ENCODE results near the gene PCNX3. TPM values are rescaled to one million over a fixed set of nuclear protein-coding genes. Genes with fewer than 3 reads are reported as not detected.

Gene PCNX3
- total RNA-seq, 1 donor from 2014 or later = 61.9 TPM

DNA sequence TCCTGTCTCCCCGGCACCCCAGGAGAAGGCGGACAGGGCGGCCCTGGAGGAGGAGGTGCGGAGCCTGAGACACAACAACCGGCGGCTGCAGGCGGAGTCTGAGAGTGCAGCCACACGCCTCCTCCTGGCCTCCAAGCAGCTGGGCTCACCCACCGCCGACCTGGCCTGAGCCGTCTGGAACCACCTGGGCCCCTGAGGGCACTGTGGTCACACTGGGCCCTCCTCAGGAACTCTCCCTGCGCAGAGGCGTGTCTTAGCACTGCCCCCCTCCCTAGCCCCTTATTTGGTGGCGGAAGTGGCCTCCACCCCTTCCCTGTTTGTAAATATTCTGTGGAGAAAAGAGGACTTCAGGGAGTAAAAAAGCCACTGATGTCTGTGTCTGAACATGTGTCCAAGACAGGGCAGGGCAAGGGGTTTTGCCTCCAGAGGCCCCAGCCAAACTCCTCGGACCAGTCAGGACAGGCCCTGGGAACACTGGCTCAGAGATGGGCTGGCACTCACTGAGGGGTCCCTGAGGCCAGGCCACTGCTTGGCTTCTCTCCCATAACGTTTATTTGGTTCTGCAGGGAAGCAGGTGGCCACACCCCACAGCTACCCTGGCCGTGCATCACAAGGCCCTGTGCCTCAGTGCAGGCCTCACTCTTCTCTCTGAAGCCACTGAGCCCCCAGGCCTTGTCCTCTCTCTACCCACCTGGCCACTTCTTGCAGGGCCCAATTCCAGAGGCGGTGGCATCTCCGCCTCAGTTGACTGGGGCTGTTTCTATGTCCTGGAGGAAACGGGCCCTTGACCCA lies 35.2 kb downstream of the PCNX3 start:
- H3K4me3 ChIP-seq (ENCODE audit: low read depth, low read length) = no peak overlapping the region
- TF ChIP-seq, protein P1, sequence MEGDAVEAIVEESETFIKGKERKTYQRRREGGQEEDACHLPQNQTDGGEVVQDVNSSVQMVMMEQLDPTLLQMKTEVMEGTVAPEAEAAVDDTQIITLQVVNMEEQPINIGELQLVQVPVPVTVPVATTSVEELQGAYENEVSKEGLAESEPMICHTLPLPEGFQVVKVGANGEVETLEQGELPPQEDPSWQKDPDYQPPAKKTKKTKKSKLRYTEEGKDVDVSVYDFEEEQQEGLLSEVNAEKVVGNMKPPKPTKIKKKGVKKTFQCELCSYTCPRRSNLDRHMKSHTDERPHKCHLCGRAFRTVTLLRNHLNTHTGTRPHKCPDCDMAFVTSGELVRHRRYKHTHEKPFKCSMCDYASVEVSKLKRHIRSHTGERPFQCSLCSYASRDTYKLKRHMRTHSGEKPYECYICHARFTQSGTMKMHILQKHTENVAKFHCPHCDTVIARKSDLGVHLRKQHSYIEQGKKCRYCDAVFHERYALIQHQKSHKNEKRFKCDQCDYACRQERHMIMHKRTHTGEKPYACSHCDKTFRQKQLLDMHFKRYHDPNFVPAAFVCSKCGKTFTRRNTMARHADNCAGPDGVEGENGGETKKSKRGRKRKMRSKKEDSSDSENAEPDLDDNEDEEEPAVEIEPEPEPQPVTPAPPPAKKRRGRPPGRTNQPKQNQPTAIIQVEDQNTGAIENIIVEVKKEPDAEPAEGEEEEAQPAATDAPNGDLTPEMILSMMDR (IDR thresholded peaks at IDR 0.05; ENCODE audit: insufficient read depth, low read length, poor library complexity, severe bottlenecking) = no peak
- no peak for DNase-seq (ENCODE audit: low read depth)

GRCh38 chr11:65651339-65651588 lies 35.7 kb downstream of the PCNX3 start:
- DNase-seq (ENCODE audit: low read depth) = no peak
- TF ChIP-seq, protein P1 (IDR thresholded peaks at IDR 0.05; ENCODE audit: insufficient read depth, low read length, poor library complexity, severe bottlenecking) = no peak
- Histone ChIP-seq H3K36me3 (ENCODE audit: control insufficient read depth, insufficient read depth, low read length) (peaks cover 4% of the 10 kb centered on the region), H3K27me3 (ENCODE audit: control insufficient read depth, insufficient read depth, low read length) (no peaks in the 10 kb centered on the region), H3K4me3 (ENCODE audit: low read depth, low read length) (no peak overlapping the region)

More for the DNA sequence above, 35.2 kb downstream of the PCNX3 start:
- H3K36me3 ChIP-seq (ENCODE audit: control insufficient read depth, insufficient read depth, low read length) = peaks cover 1% of the 10 kb centered on the region
- H3K27me3 ChIP-seq (ENCODE audit: control insufficient read depth, insufficient read depth, low read length) = no peaks in the 10 kb centered on the region

GRCh38 chr11:65651589-65652510 lies 36.3 kb downstream of the PCNX3 start:
- DNase-seq (ENCODE audit: low read depth) = no peak
- Histone ChIP-seq H3K27me3 (ENCODE audit: control insufficient read depth, insufficient read depth, low read length) (no peaks in the 10 kb centered on the region), H3K36me3 (ENCODE audit: control insufficient read depth, insufficient read depth, low read length) (peaks cover 4% of the 10 kb centered on the region), H3K4me3 (ENCODE audit: low read depth, low read length) (peak overlapping the region; percentile 48)
- TF ChIP-seq, protein P1 (IDR thresholded peaks at IDR 0.05; ENCODE audit: insufficient read depth, low read length, poor library complexity, severe bottlenecking) = no peak

DNA sequence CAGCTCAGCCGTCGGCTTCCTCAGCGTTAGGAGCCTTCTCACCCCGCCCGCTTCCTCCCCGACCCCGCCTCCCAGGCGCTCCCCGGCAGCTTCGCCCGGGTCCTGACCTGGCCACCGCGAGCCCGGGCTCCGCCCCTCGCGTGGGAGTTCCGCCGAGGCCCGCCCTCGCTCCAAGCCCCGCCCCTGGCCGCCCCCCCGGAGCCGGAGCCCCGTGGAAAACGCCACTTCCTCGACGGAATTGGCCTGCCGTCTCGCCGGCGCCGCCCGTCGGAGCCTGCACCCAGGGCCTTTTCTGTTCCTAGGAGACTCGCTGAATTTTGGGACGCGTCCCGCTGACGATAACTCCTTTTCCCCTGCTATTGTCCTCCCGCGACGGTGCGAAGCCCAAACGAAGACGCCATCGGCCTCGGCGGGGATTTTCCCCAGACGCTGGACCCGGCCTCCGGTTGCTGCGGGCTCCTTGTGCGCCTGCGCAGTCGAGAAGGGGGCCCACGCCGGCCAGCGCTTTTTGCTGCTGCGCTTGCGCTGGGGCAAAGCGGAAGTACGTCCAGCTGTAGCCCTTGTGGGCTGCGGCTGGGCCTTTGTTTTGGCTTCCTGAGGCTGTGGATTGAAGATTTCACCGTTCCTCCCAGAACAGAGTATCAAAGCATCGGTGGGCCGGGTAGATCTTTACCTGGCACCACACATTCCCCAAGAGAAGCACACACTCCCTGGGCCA lies 37.1 kb downstream of the PCNX3 start:
- peak overlapping the region; percentile 48 for H3K4me3 ChIP-seq (ENCODE audit: low read depth, low read length)
- peaks cover 6% of the 10 kb centered on the region for H3K36me3 ChIP-seq (ENCODE audit: control insufficient read depth, insufficient read depth, low read length)
- TF ChIP-seq, protein P1 (IDR thresholded peaks at IDR 0.05; ENCODE audit: insufficient read depth, low read length, poor library complexity, severe bottlenecking) = no peak
- peak; percentile 64 for DNase-seq (ENCODE audit: low read depth)
- no peaks in the 10 kb centered on the region for H3K27me3 ChIP-seq (ENCODE audit: control insufficient read depth, insufficient read depth, low read length)

DNA sequence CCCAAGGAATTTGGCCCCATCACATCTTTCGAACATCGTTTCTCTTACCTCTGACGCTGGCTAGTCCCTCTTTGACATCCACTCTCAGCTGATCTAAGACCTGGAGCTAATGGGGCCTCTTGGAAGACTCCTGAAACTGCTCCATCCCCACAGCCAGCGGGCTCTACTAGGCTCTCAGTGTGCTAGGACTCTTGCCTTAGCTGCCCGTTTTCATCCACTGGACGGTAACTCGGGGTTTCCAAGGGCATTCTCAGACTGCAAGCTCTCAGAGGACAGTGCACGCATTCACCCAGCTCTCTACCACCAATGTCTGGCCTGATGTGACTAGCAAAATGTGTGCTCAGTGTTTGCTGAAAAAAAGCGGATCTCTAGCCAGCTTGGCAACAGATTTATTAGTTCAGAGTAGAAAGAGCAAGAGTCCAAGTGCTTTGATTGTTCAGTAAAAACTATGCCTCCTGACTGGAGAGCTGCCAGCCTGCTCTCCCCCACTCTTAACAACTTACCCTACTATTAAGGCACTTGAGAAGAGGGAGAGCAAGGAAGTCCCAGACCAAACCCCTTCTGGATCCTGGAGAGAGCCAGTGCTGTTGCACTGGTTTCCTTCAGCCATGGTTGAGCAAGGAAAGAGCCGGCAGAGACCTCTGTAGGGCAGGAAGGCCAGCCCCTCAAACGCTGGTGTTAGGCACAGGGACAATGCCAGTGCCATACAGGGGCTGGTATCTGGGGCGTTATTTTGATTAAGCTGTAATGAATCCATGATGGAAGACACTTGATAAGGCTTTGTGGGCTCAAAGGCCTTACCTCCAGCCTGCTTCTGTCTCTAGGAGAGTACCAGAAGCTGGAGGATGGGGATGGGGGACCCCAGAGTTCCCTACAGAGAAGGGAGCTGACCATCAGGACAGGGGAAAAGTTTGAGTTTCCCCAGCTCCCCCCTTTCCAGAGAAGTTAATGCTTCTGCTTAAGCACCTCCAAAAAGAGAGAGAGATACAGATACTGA lies 38.0 kb downstream of the PCNX3 start:
- Histone ChIP-seq H3K36me3 (ENCODE audit: control insufficient read depth, insufficient read depth, low read length) (peaks cover 6% of the 10 kb centered on the region), H3K27me3 (ENCODE audit: control insufficient read depth, insufficient read depth, low read length) (no peaks in the 10 kb centered on the region), H3K4me3 (ENCODE audit: low read depth, low read length) (peak overlapping the region; percentile 48)
- TF ChIP-seq, protein P1 (IDR thresholded peaks at IDR 0.05; ENCODE audit: insufficient read depth, low read length, poor library complexity, severe bottlenecking) = no peak
- DNase-seq (ENCODE audit: low read depth) = no peak

All from kidney epithelial cell (primary cell).